Activated B cell treated with CpG ODN at 0.5 μM for 24 hours (primary cell): ENCODE data around the gene LSM3. TPM values are rescaled to one million over a fixed set of nuclear protein-coding genes. Genes with fewer than 3 reads are reported as not detected.

Experiments
- ATAC-seq: fragments of 200-7000 bp; cut with Tn5 transposase; one replicate; pipeline ENCODE4 v1.10.0; 2021; ENCODE audit warnings: low read depth, mild to moderate bottlenecking, moderate library complexity
- CTCF ChIA-PET: fragments of 350-600 bp; sonication (Branson Sonifier 250); formaldehyde crosslinking; loops from one replicate; lab custom pipeline; 2021; ENCODE audit warnings: antibody characterized with exemption; lab: Charles Lee
- POLR2A ChIA-PET: fragments of 350-600 bp; sonication (Branson Sonifier 250); formaldehyde crosslinking; loops from one replicate; lab custom pipeline; 2021; ENCODE audit warnings: antibody characterized with exemption; lab: Charles Lee
- DNase-seq: peaks from one replicate; pipeline ENCODE4 v3.0.0; 2022
- H3K27ac Mint-ChIP-seq: one replicate; pipeline ENCODE4 v1.8.0; 2020; ENCODE audit warnings: mixed read lengths
- H3K27me3 Mint-ChIP-seq: one replicate; pipeline ENCODE4 v1.8.0; 2021; ENCODE audit warnings: mixed read lengths
- H3K36me3 Mint-ChIP-seq: one replicate; pipeline ENCODE4 v1.8.0; 2021; ENCODE audit warnings: low read depth, mixed read lengths
- H3K4me1 Mint-ChIP-seq: one replicate; pipeline ENCODE4 v1.8.0; 2021; ENCODE audit warnings: mixed read lengths
- H3K4me3 Mint-ChIP-seq: one replicate; pipeline ENCODE4 v1.8.0; 2020; ENCODE audit warnings: mild to moderate bottlenecking, mixed read lengths
- H3K9me3 Mint-ChIP-seq: one replicate; pipeline ENCODE4 v1.8.0; 2020; ENCODE audit warnings: mixed read lengths
- CTCF ChIP-seq: fragments of 200-600 bp; IDR thresholded peaks from one replicate; pipeline ENCODE4 v1.8.0; 2022; ENCODE audit warnings: antibody characterized with exemption, mild to moderate bottlenecking
- intact Hi-C: fragments of 100-400 bp; cut with micrococcal nuclease; formaldehyde crosslinking; loops from one replicate; pipeline ENCODE4 v1.15.1; 2024
- total RNA-seq: library from RNA; stranded (reverse); gene quantifications from 2 replicates; pipeline ENCODE4 v1.2.3, GENCODE V29; 2022

The LSM3 gene
- total RNA-seq, 1 donor from 2014 or later, result 12.9 TPM

- ChIA-PET POLR2A (no interaction called here), CTCF (no interaction called here)
- TF ChIP-seq CTCF, result no peak
- H3K4me1 Mint-ChIP-seq, result no peaks in the 10 kb centered on the region
- DNase-seq (no peak), ATAC-seq (no peak)
- H3K4me3 Mint-ChIP-seq, result no peak overlapping the region
- intact Hi-C loops, result no loop called here
- H3K36me3 Mint-ChIP-seq, result no peaks in the 10 kb centered on the region
- no peak overlapping the region for H3K27ac Mint-ChIP-seq
- H3K27me3 Mint-ChIP-seq, result peaks cover 9% of the 10 kb centered on the region
- H3K9me3 Mint-ChIP-seq, result no peaks in the 10 kb centered on the region
These were observed 67.8 kb downstream of the LSM3 start for GRCh38 chr3:14246414-14246813.

- Mint-ChIP-seq H3K27me3 (peaks cover 7% of the 10 kb centered on the region), H3K27ac (no peak overlapping the region), H3K9me3 (no peaks in the 10 kb centered on the region), H3K4me1 (no peaks in the 10 kb centered on the region), H3K4me3 (no peak overlapping the region), H3K36me3 (no peaks in the 10 kb centered on the region)
- ChIA-PET CTCF (no interaction called here), POLR2A (no interaction called here)
- no peak for TF ChIP-seq CTCF
- intact Hi-C loops, result no loop called here
- ATAC-seq, result no peak
- no peak for DNase-seq
These were observed 69.8 kb downstream of the LSM3 start for GRCh38 chr3:14248477-14248848.

- ATAC-seq (no peak), DNase-seq (no peak)
- Mint-ChIP-seq H3K4me3 (no peak overlapping the region), H3K9me3 (no peaks in the 10 kb centered on the region), H3K4me1 (no peaks in the 10 kb centered on the region), H3K27me3 (peaks cover 7% of the 10 kb centered on the region), H3K27ac (no peak overlapping the region), H3K36me3 (no peaks in the 10 kb centered on the region)
- CTCF ChIA-PET, result interaction anchor here (1.3 kb wide), 1 partner anchor 45 kb away, joined by 3 read pairs; no protein-coding TSS in a partner anchor
- TF ChIP-seq CTCF, result no peak
- intact Hi-C loops, result no loop called here
- POLR2A ChIA-PET, result no interaction called here
These were observed 70.4 kb downstream of the LSM3 start for GRCh38 chr3:14248849-14249523.

Other genes starting within 250 kb of the LSM3 start
- gene CHCHD4, start 53.9 kb upstream of the LSM3 start, total RNA-seq, result 9.2 and 9.8 TPM in 2 replicates
- 30.7 and 32.3 TPM in 2 replicates for gene TMEM43, start 53.8 kb upstream of the LSM3 start, total RNA-seq
- 35.4 and 35.6 TPM in 2 replicates for gene XPC, start 216 bp upstream of the LSM3 start, total RNA-seq
- gene SLC6A6, start 223.8 kb downstream of the LSM3 start, total RNA-seq, result 67.2 and 67.3 TPM in 2 replicates